GM19238 (cell line): ENCODE data around the gene ZNF732.
"Not testable (repeated sequence)": the region's sequence is repeated elsewhere in the genome, so short reads cannot be mapped to it uniquely, and the experiment has no call there.

Source experiments
- DNase-seq: peaks from one replicate; pipeline ENCODE4 v3.0.0; 2011; ENCODE audit warnings: low spot score; ENCODE audit not compliant: insufficient read length

Gene ZNF732

DNA sequence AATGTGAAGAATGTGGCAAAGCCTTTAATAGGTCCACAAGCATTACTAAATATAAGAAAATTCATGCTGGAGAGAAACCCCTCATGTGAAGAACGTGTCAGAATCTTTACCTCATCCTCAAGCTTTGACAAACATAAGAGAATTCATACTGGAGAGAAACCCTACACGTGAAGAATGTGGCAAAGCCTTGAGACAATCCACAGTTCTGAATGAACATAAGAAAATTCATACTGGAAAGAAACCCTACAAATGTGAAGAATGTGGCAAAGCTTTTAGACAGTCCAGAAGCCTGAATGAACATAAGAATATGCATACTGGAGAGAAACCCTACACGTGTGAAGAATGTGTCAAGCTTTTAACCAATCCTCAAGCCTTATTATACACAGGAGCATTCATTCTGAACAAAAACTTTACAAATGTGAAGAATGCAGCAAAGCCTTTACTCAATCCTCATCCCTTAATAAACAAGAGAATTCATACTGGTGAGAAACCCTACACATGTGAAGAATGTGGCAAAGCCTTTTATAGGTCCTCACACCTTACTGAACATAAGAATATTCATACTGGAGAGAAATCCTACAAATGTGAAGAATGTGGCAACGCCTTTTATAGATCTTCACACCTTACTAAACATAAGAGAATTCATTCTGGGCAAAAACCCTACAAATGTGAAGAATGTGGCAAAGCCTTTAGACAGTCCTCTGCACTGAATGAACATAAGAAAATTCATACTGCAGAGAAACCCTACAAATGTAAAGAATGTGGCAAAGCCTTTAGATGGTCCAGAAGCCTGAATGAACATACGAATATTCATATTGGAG lies 51.1 kb downstream of the ZNF732 start:
- DNase-seq = no peak

- DNase-seq = no peak
These were observed 53.1 kb downstream of the ZNF732 start for GRCh38 chr4:252065-252601.

GRCh38 chr4:244471-244870 lies 60.8 kb downstream of the ZNF732 start:
- DNase-seq = no peak

GRCh38 chr4:243426-243825 lies 61.8 kb downstream of the ZNF732 start:
- no peak for DNase-seq

DNA sequence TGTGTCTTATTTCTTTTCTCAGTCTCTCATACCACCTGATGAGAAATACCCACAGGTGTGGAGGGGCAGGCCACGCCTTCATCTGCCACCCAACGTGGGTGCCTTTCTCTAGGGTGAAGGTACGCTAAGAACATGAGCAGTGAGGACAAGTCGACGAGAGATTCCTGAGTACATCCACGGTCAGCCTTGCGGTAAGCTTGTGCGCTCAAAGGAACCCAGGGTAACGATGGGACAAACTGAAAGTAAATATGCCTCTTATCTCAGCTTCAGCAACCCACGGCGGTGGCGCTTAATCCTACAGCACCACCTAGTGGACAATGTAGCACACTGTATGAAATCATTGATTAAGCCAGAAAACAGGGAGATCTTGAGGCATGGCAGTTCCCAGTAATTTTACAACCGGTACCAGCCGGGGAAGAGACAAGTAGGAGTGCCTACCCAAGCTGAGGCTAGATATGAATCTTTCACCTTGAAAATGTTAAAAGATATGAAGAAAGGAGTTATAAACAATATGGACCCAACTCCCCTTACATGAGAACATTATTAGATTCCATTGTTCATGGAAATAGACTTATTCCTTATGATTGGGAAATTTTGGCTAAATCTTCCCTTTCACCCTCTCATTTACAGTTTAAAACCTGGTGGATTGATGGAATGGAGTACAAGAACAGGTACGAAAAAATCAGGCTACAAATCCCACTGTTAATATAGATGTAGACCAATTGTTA lies 63.0 kb downstream of the ZNF732 start:
- DNase-seq = no peak

GRCh38 chr4:241411-241810 lies 63.9 kb downstream of the ZNF732 start:
- DNase-seq = not testable (repeated sequence)

DNA sequence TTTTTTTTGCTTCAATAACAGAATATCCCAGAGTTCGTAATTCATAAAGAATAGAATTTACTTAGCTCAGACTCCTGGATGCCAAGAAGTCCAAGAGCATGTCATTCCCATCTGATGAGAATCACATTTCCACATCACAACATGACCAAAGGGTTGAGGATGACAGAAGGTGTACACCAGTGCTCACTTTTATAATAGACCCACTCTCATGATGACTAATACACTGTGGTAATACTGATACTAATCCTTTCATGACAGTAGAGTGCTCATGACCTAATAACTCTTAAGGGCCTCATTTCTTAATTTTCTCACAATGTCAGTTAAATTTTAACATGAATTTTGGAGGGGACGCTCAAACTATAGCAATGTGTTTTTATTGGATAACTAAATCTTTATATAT lies 69.2 kb downstream of the ZNF732 start:
- DNase-seq = no peak

- DNase-seq = no peak
These were observed 71.1 kb downstream of the ZNF732 start for GRCh38 chr4:234178-234577.

DNA sequence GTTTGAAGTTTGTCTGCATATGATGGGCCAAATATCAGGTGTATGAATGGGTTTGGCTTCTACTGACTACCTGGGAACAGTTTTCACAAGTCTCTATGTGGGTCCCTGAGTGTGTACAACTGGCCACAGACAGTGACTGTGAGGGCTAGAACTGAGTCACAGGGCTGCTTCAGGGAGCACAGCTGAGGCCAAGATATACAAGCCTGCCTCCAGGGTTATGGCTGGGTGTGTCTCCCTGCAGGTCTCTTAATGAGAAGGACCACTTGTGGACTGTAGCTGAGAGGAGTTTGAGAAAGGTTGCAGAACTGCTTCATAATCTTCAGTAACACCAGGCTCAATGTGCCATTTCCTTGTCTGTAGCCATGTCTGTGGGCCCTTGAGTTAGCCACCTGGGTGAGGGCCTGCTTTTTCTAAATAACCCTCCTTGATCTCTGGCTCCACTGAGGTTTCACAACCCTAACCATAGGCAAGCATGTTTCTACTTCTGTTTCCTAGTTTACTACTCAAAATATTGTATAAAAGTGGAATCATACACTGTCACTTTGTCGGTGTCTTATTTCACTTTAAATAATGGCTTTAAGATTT lies 81.3 kb downstream of the ZNF732 start:
- DNase-seq = no peak
